ENCODE measurements around the gene POLRMT.
"Not testable (repeated sequence)": the region's sequence is repeated elsewhere in the genome, so short reads cannot be mapped to it uniquely, and the experiment has no call there.

POLRMT gene

DNA sequence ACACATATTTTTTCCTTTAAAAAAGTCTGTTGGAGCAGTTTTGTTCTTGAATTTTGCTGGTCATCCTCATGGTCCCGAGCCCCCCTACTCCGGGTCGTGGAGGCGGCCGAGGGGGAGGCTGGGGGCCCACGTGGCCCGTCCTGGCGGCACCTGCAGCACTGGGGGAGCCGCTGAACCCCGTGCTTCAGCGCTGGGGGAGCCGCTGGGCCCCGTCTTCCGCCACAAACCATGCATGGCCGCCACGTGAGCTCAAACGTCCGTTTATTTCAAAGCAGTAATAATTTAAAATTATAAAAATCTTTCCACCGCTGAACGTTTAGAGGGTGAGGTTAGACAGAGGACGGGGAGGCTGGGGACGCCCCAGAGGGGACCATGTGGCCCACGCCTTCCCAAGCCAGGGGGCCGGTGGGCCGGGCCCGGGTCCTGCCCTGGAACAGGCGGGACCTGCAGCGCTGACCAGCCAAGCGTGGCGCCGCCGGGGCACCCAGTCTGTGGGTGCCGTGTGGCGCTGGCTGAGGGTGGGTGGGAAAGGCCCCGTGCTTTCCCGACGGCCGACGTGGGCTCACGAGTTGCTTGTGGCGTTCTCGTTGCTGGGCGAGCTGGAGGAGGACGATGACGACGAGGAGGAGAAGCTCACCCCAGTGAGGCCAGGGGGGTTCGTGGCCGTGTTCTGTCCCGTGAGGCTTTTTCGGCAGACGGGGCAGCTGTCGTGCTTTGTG lies 14.4 kb upstream of the POLRMT start:
- DNase-seq (ENCODE audit: low read depth), result no peak

DNA sequence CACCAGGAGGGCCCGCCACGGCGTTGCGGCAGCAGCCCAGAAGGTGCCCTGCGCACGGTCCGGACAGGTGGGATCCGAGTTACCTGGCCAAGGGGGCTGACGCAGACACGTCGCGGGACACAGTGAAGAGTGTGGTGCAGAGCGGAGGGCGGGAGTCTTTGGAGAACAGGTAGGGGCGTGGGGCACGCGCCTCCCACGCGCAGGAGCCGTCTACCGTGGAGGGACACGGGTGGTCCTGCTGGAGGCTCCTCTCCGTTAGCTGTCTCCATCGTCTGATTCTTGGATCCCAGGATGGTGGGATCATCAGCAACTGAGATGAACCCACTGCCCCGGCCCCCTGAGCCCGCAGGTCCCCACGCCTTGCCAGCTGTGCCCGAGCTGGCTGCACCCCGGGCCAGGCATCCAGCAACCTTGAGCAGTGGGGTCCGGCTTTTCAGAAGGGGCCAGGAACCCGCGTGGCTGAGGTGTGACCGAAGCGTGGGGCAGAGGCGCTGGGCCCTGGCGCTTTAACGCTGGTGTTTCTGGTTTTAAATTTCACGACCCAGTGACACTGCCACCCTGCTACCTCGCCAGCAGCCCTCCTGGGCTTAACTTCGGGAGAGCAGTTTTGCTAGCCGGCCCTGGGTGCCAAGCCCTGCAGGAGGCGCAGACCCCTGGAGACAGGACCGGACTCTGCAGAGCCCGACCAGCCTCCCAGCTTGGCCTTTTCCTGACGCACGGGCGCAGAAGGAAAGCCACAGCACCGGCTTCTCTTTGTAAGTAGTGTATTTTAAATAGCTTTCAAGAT lies 13.6 kb upstream of the POLRMT start:
- no peak for DNase-seq (ENCODE audit: low read depth)

DNA sequence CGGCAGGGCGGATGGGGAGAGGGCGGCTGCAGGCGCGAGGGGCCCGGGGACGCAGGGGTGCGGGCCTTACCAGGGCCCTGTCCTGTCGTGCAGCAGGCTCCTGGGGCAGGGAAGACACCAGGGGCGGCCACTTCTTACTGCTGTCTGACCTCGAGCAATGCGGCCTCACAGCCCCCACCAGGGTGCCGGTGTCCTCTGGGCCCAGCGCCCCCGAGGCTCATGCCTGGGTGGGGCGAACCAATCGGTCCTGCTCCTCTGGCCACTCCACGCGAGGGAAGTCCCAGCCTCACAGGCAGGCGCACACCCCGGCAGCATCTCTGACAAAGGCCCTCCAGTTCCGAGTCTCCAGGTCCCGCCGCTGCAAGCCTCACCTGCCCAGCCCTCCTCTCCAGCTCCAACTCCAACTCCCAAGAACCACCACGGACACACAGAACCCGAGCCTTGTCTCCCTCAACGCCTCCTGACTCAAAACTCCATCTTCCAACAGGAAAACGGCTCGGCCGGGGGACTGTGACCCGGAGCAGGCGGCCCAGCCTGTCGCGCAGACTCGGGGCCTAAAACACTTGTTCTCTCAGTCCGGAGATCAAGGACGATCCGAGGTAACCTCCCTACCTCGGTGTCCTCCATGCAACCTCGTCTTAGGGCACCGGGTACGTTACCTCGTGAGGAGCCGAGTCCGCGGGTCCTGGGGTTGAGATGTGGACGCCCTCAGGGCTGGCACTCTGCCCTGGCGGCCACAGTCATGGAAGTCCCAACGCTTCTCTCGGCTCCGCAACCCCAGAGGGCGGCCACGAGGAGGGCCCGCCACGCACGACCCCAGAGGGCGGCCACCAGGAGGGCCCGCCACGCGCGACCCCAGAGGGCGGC lies 12.8 kb upstream of the POLRMT start:
- DNase-seq (ENCODE audit: low read depth), result no peak

DNA sequence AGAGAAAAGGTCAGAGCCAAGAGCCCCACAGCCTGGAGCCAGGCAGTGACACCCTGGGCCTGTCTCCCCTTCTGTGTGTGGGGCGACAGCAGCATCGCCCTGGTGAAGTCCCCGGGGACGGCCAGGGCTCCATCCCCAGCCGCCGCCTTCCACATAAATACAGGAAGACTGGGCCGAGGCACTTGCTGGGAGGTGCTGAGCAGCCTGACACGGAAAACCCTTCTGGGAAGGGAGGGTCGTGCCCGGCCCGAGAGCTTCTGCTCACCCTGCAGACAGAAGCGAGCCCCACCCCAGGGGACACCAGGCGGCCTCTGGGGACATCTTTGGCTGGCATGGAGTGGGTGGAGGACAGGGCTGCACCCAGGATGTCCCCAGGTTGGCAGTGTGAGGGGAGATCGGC lies 11.5 kb upstream of the POLRMT start:
- no peak for DNase-seq (ENCODE audit: low read depth)

DNA sequence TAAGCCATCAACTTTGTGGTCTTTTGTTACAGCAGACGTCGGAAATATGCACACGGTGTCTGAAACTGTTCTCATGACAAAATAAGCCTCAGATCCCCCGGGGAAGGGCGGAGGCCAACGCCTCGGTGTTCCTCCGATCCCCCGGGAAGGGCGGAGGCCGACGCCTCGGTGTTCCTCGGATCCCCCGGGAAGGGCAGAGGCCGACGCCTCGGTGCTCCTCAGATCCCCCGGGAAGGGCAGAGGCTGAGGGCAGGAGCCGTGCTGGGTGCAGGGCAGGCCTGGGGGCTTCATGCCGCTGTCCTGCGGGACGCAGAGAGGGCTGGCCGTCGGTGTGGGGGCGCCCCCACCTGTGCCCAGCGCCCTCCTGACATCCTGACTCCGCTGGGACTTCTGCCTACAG lies 11.0 kb upstream of the POLRMT start:
- DNase-seq (ENCODE audit: low read depth), result no peak

DNA sequence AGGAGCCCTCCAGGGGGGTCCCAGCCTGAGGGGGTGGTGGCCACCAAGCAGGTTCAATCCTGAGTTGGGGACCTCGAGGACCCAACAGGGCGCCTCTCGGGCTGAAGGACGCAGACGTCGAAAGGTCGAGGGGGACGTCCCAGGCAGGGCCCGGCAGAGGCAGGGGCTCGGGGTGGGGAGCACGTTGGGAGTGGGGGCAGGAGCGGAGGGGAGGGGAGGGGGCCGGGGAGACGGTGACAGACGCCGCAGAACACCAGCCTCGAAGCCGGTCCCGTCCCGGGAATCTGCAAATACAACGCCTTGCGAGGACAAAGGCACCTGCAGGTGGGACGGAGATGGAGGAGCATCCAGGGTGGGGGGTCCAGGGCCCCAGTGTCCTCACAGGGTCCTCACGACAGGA lies 10.4 kb upstream of the POLRMT start:
- no peak for DNase-seq (ENCODE audit: low read depth)

DNA sequence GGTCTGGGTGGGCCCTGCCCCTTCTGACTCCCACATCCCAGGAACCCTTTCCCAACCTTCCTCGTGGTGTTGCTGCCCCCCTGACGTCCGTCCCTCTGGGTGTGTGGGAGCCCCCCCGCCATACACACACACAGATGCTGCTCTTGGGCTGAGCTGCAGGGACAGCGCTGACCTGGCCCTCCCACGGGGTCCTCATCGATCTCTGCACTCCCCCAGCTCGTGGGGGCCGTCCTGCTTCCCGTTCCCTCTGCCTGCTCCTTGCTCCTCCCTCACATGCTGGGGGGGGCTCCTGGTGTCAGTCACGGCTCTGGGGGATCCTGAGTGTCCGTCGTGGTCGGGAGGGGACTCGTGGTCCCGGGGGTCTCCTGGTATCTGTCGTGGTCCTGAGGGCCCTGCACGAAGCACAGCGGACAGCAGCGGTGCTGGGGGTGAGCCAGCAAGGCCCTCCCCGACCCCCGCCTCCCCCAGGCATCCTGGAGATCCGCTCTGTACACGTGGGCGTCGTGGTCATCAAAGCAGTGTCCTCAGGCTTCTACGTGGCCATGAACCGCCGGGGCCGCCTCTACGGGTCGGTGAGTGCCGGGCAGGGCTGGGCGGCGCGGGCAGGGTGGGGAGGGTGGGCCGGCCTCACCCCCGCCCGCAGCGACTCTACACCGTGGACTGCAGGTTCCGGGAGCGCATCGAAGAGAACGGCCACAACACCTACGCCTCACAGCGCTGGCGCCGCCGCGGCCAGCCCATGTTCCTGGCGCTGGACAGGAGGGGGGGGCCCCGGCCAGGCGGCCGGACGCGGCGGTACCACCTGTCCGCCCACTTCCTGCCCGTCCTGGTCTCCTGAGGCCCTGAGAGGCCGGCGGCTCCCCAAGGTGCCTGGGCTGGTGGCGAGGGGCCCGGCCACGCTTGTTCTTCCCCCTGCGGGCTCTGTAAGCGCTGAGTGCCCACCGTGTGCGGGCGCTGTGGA lies 9.7 kb upstream of the POLRMT start:
- no peak for DNase-seq (ENCODE audit: low read depth)

DNA sequence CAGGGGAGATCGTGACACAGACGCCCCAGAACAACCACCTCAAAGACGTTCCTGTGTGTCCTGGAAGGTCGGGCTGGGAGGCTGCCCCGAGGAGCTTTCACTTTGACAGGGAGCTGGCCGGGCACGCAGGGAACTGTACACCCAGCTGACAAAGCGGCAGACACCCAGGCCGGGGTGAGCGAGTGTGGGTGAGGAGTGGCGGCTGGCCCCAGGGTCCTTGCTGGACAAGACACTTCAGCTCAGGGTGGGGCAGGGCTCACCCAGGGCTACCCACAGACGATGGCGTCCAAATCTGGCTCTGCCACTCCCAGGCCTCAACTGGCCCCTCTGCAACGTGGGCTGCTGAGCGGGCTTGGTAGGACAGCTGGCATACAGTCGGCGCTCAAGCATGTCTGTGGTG lies 8.4 kb upstream of the POLRMT start:
- no peak for DNase-seq (ENCODE audit: low read depth)

DNA sequence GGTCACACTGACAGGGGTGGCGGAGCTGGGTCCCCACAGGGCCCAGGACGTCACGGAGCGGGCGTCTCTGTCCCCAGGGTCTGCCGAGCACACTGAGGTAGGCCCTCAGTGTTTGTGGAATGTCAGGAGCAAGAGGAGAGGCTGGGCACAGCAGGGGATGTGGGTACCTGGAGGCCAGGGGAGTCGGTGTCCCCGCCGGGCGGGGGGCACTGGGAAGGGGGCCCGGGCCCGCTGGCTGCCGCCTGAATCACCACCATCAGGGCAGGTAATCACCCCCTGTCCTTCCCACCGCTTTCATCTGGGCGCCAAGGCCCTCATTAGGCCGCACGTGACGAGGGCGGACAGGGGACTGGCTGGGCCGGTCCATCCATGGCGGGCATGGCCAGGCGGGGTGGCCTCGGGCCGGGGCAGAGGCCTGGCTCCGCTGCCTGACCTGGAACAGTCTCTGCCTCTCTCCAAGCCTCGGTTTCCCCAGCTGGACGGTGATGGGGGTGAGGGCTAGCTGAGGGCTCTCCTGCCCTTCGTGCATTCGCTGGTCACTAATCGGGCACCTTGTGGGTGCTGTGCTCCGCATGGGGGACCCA lies 7.4 kb upstream of the POLRMT start:
- DNase-seq (ENCODE audit: low read depth), result no peak

DNA sequence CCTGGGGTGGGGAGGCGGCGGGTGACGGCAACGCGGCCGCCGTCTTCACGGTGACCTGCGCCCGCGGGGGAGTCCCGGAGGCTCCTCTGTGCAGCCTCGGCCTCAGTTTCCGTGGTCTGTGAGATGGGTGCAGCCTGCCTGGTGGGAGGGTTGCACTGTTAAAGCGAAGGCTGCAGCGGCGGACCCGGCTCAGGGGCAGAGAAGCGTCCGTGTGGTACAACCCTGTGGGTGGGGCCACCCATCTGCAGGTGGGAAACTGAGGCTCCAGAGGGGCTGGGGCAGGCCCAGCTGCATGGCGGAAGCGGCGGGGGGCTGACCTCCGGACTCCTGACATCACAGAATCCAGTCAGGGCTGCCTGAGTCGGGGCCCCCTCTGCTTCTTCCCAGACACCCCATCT lies 6.8 kb upstream of the POLRMT start:
- no peak for DNase-seq (ENCODE audit: low read depth)

DNA sequence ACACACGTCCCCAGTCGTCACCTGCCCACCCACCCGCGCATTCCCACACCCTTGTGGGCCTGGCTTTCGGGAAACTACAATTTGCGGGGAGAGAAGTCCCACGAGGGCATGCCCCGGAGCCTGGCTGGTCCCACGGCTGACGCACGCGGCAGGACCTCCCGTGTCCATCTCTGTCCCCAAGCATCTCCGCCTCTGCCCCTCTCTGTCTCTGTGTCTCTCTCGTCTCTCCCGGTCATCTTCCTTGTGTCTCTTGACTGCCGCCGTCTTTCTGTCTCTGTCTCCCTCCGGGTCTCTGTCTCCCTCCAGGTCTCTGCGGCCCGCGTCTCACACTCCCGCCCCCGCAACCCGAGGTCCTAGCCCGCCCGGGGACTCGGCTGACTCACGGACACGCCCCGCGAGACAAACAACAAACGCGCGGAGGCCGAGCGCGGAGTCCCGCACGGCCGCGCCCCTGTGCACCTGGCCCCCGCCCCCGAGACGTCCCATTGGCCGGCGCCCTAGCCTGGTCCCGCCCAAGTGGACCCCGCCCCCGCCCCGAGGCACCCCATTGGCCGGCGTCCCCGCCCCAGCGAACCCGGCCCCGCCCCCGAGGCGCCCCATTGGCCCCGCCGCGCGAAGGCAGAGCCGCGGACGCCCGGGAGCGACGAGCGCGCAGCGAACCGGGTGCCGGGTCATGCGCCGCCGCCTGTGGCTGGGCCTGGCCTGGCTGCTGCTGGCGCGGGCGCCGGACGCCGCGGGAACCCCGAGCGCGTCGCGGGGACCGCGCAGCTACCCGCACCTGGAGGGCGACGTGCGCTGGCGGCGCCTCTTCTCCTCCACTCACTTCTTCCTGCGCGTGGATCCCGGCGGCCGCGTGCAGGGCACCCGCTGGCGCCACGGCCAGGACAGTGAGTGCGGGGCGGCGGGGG lies 6.2 kb upstream of the POLRMT start, which contains the start of gene FGF22:
FGF22 (plus strand) TSS at position 627 of the 908 bp plus-strand sequence; CDS start at position 674, 47 bp downstream.
- DNase-seq (ENCODE audit: low read depth), result peak; percentile 94

DNA sequence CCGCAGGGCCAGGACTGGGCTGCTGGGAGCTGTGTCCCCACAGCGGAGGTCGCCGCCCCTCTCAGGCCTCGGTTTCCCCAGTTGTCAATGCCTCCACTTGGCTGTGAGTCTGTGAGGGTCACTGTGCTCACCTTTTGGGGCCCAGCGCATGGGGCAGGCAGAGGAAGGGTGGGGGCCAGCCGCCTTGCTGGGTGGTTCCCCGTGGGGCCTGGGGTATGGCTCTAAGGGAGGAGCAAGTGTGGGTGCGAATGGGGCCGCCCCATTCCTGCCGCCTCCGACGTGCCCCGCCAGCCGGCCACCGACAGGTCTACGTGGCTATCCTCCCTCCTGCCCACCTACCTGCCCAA lies 5.5 kb upstream of the POLRMT start:
- DNase-seq (ENCODE audit: low read depth), result no peak

DNA sequence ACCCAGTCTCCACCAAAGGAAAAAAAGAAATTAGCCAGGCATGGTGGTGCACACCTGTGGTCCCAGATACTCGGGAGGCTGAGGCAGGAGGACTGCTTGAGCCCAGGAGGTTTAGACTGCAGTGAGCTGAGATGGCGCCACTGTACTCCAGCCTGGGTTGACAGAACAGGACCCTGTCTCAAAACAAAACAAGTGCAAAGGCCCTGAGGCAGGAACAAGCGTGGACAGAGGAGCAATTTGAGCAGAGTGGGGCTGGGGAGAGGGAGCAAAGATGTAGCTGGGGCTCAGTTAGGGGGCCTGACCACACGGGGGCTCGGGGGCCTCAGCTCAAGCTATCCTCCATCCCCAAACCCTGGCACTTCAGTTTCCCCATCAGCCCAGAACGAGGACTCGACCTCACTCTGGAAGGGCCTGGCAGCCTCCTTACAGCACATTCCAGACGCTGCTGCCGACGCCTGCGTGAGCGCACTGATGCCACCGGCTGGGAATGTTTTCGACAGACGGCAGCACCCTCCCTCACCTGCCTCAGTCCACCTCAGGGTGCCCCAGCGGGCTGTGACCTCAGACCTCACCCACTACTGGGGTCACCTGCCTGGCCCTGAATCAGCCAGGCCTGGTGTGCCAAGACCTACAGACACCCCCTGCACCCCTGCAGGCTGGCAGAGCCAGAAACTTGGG lies 1.8 kb upstream of the POLRMT start:
- no peak for DNase-seq (ENCODE audit: low read depth)

DNA sequence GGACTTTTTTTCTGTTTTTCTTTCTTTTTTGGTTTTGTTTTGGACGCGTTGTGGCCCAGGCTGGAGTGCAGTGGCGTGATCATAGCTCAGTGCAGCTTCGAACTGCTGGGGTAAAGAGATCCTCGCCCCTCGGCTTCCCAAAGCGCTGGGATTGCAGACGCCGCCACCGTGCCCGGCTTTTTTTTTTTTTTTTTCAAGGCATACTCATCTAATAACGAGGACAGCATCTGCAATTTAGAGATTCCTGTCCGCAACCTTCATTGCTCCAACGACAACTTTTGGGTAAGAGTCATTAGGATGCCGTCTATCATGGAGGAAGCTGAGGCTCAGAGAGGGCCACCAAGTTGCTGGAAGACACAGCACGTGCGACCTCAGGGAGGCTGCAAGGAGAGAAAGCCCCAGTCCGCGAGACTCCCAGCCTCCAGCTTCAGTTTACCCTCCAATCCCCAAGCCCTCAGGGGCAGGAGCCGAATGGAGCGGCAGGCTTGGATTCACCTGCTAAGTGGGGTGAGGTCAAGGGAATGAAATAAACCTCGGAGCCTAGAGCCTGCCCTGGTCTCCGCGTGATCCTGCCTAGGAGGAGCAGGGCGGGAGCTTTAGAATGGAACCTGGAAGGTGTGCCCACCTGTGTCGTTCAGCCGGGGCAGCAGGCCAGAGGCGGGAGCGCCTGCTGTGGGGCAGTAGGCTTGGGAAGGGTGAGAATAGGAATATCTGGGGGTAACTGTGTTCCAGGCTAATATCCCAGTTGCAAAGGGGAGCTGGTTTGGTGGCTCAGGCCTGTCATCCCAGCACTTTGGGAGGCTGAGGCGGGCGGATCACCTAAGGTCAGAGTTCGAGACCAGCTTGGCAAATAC lies 676 bp upstream of the POLRMT start:
- DNase-seq (ENCODE audit: low read depth), result peak; percentile 39

DNA sequence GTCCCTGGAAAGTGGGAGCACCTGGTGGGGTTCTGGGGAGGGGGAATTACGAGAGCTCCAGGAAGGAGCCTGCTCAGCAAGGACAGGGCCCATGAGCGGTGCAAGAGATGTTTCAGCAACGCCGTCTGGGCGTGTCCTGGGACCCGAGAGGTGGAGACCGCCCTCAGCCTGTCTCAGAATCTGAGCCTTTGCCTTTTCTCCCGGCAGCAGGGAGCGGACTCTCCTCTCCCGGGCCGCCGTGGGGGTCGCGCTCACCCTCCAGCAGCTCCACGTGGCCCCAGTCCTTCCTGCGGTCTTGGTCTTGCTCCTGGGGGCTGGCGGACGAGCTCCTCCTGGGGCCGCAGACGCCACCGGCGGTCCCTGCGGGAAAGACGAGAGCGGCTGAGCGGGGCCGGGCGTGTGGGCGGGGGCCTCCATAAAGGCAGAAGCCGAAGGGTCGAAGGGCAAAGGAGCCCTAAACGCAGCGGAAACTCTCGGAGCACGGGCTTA lies 714 bp downstream of the POLRMT start:
- DNase-seq (ENCODE audit: low read depth), result peak; percentile 78

DNA sequence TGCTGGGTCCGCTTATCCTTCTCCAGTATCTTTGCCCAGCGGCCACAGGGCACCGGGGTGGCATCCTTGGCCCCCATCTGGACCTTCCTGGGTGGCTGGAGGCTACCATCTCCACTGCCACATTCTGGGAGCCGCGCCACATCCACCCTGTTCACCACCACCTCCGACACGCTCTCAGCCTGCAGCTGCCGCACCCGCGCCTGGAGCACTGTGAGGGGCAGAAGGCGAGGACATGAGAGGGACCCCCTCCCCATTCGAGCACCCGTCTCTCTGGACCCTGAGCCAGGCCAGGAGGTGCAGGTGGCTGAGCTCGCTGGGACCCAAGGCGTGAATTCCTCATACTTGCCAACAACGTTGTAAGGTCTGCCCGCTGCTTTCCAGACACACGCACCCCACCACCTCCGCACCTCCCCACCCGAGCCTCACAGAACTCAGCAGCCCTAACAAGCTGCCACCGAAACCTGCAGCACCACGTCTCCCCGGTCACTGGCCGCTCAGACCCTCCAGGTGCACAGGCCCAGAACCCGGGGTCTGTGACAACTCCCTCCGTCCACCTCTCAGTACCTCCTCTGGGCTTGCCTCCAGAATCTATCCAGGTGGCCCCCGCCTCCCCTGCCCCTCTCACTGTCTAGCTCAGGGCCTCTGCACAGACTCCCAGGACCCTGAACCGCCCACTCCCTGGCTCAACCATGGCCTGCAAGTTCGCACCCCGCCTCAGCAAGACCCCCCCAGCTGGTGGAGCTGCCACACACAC lies 3.2 kb downstream of the POLRMT start:
- DNase-seq (ENCODE audit: low read depth), result no peak

DNA sequence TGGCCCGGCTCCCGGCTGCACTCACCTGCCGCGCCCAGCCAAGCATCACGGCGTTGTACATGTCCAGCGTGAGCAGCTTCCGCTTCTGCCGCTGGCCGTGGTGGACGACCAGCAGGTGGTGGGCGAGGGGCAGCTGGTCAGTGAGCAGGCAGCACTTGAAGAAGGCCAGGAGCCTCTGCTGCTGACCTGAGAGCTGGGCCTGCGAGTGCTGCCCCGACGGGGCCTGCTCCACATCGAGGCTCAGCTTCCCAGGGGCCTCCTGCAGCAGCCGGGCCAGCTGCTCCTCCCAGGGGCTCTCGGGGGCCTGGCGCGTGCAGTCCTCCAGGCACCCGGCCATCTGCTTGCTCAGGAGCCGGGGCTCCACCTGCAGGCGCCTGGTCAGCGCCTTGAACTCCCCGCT lies 3.8 kb downstream of the POLRMT start:
- not testable (repeated sequence) for DNase-seq (ENCODE audit: low read depth)

DNA sequence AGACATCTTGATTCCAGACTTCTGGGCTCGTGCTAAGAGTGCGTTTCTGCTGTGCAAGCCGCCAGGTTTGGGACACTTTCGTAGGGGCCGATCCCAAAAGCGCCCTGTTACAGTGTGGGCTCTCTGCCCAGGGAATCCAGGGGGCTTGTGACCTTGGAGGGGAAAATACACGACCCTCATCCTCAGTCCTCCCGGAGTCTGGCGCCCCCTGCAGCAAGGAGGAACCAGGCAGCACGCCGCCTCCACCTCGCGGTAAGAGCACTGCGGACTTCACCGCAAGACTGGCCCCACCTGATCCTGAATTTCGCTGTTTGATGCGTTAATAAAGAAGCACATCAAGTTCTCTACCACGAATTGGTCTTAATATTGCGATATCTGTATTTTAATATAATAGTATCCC lies 5.2 kb downstream of the POLRMT start:
- peak; percentile 28 for DNase-seq (ENCODE audit: low read depth)

All from ELR (cell line).